Measurements from ENCODE around the gene INSRR.

The INSRR gene

DNA sequence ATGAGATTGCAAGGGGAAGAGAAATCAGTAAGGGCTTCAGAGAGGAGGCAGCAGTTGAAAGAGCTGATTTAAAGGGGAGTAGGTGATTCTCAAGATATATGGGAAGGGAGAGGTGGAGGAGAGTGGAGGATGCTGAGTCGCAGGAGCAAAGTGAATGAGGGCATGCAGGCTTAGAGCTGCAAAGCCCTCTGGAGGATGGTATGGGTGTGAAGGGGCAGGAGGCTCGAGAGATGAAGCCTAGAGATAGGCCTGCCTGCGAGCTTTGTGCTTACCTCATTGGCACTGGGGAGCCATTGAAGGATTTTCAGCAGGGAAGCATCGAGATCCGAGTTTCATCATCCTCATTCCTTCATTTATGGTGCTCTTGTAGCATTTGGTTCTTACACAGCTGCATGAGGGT, 26.5 kb downstream of the INSRR start:
- no peaks in the 10 kb centered on the region for H3K9me3 ChIP-seq (ENCODE audit: control extremely low read depth in 1 of 5, control insufficient read depth in 4 of 5, insufficient read depth in 2 of 5, low read depth in 1 of 5, low read length in 4 of 5)
- peaks cover 0 to 2% (median 0%) of the 10 kb centered on the region in 4 experiments for H3K4me1 ChIP-seq (ENCODE audit: control extremely low read depth in 1 of 4, control insufficient read depth in 4 of 4, insufficient read depth in 4 of 4, low read length in 3 of 4)
- no peak for DNase-seq
- 88% methylated on average over 4 of the region's 5 CpGs for WGBS (ENCODE audit: insufficient coverage)
- peaks cover 0 to 20% (median 0%) of the 10 kb centered on the region in 5 experiments for H3K27me3 ChIP-seq (replicated peaks in 2 of 5; ENCODE audit: control insufficient read depth in 4 of 5, insufficient read depth in 5 of 5, low read length in 4 of 5)
- POLR2A ChIA-PET = no interaction called here
- no peaks in the 10 kb centered on the region for H3K36me3 ChIP-seq (ENCODE audit: control insufficient read depth in 4 of 4, insufficient read depth in 4 of 4, low read length in 3 of 4)
- no peak overlapping the region for H3K27ac ChIP-seq (ENCODE audit: insufficient read depth in 1 of 2, low read depth in 1 of 2, low read length in 2 of 2, poor library complexity in 1 of 2, severe bottlenecking in 2 of 2)
- no peak overlapping the region for H3K4me3 ChIP-seq (ENCODE audit: control insufficient read depth in 1 of 7, extremely low read depth in 1 of 7, insufficient read depth in 4 of 7, low read depth in 2 of 7, low read length in 6 of 7)
- CTCF ChIA-PET = interaction anchor here (0.7 to 3.3 kb wide), 6 partner anchors 10 to 36 kb away, joined by 3 to 9 read pairs (median 3); no protein-coding TSS in a partner anchor

DNA sequence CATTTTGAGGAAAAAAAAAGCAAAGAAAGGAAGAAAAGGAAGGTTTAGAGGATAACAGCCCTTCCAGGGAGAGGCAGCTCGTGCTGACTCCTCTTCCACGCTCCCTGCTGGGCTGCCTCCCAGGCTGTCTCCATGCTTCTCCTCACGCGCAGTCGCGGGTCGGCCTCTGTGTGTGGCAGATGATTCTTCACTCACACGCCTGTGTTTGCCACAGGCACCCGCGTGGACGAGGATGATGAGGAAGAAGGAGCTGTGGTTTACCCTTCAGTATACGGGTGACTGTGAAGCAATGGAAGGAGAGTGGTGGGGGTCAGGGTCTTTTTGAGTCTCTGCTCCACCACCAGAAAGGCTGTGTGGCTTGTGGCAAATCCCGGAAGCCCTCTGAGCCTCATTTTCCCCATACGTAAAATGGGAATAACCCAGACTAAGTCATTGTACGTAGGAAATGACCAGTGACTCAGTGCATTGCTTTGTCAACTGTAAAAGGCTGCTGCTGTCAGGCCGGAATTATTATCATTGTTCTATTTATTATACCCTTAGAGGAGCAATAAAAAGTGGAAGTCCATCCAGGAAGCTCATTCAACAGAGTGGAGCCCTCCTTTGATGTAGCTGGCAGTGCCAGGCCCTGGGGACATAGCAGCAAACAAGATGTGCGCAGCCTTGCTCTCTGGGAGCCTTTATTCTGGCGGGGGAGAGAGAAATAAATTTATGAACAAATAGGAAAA, 30.4 kb downstream of the INSRR start:
- DNase-seq = no peak
- H3K27me3 ChIP-seq (replicated peaks in 2 of 5; ENCODE audit: control insufficient read depth in 4 of 5, insufficient read depth in 5 of 5, low read length in 4 of 5) = peaks cover 0 to 6% (median 0%) of the 10 kb centered on the region in 5 experiments
- no peak overlapping the region for H3K4me3 ChIP-seq (ENCODE audit: control insufficient read depth in 1 of 7, extremely low read depth in 1 of 7, insufficient read depth in 4 of 7, low read depth in 2 of 7, low read length in 6 of 7)
- H3K27ac ChIP-seq (ENCODE audit: insufficient read depth in 1 of 2, low read depth in 1 of 2, low read length in 2 of 2, poor library complexity in 1 of 2, severe bottlenecking in 2 of 2) = no peak overlapping the region
- H3K4me1 ChIP-seq (ENCODE audit: control extremely low read depth in 1 of 4, control insufficient read depth in 4 of 4, insufficient read depth in 4 of 4, low read length in 3 of 4) = peaks cover 0 to under 1% (median 0%) of the 10 kb centered on the region in 4 experiments
- ChIA-PET POLR2A (interaction anchor here (0.6 kb wide), 1 partner anchor 115 kb away, joined by 3 read pairs; no protein-coding TSS in a partner anchor), CTCF (interaction anchor here (1.3 to 1.8 kb wide), 3 partner anchors 10 to 20 kb away, joined by 3 to 4 read pairs (median 3); no protein-coding TSS in a partner anchor)
- 74% methylated on average over 8 of the region's 18 CpGs for WGBS (ENCODE audit: insufficient coverage)
- no peaks in the 10 kb centered on the region for H3K9me3 ChIP-seq (ENCODE audit: control extremely low read depth in 1 of 5, control insufficient read depth in 4 of 5, insufficient read depth in 2 of 5, low read depth in 1 of 5, low read length in 4 of 5)
- H3K36me3 ChIP-seq (ENCODE audit: control insufficient read depth in 4 of 4, insufficient read depth in 4 of 4, low read length in 3 of 4) = no peaks in the 10 kb centered on the region

DNA sequence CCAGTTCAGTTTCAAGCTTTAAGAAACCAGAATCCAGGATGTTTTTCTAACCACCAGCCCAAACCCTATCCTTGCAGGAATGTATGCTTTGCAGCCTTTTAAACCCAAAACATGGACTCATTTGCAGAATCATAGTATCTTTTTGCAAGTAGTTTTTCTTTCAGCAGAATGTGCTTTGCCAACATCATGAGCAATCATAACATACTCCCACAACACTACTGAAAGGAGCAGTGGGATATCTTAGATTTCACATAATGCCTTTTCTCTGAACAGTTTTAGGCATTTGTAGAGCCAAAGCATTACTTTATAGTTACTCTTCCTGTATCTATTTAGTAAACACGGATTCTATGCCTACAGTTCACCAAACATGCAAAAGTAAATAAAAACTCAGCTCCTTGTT, 32.3 kb downstream of the INSRR start:
- Histone ChIP-seq H3K9me3 (ENCODE audit: control extremely low read depth in 1 of 5, control insufficient read depth in 4 of 5, insufficient read depth in 2 of 5, low read depth in 1 of 5, low read length in 4 of 5) (no peaks in the 10 kb centered on the region), H3K4me1 (ENCODE audit: control extremely low read depth in 1 of 4, control insufficient read depth in 4 of 4, insufficient read depth in 4 of 4, low read length in 3 of 4) (no peaks in the 10 kb centered on the region), H3K27ac (ENCODE audit: insufficient read depth in 1 of 2, low read depth in 1 of 2, low read length in 2 of 2, poor library complexity in 1 of 2, severe bottlenecking in 2 of 2) (no peak overlapping the region), H3K4me3 (ENCODE audit: control insufficient read depth in 1 of 7, extremely low read depth in 1 of 7, insufficient read depth in 4 of 7, low read depth in 2 of 7, low read length in 6 of 7) (no peak overlapping the region), H3K27me3 (replicated peaks in 2 of 5; ENCODE audit: control insufficient read depth in 4 of 5, insufficient read depth in 5 of 5, low read length in 4 of 5) (peaks cover 0 to 4% (median 0%) of the 10 kb centered on the region in 5 experiments), H3K36me3 (ENCODE audit: control insufficient read depth in 4 of 4, insufficient read depth in 4 of 4, low read length in 3 of 4) (no peaks in the 10 kb centered on the region)
- no CpG with 5 or more reads among the region's 1 CpG for WGBS (ENCODE audit: insufficient coverage)
- ChIA-PET POLR2A (interaction anchor here (0.6 kb wide), 1 partner anchor 155 kb away, joined by 5 read pairs; no protein-coding TSS in a partner anchor), CTCF (interaction anchor here (0.7 to 2.2 kb wide), 8 partner anchors 9 to 137 kb away, joined by 3 to 9 read pairs (median 4); no protein-coding TSS in a partner anchor)
- no peak for DNase-seq

GRCh38 chr1:156823210-156823790, 35.6 kb downstream of the INSRR start:
- POLR2A ChIA-PET = no interaction called here
- CTCF ChIA-PET = interaction anchor here (1.4 to 2.5 kb wide), 6 partner anchors 9 to 33 kb away, joined by 4 to 9 read pairs (median 7); no protein-coding TSS in a partner anchor
- Histone ChIP-seq H3K4me3 (ENCODE audit: control insufficient read depth in 1 of 7, extremely low read depth in 1 of 7, insufficient read depth in 4 of 7, low read depth in 2 of 7, low read length in 6 of 7) (no peak overlapping the region), H3K27me3 (replicated peaks in 2 of 5; ENCODE audit: control insufficient read depth in 4 of 5, insufficient read depth in 5 of 5, low read length in 4 of 5) (no peaks in the 10 kb centered on the region), H3K9me3 (ENCODE audit: control extremely low read depth in 1 of 5, control insufficient read depth in 4 of 5, insufficient read depth in 2 of 5, low read depth in 1 of 5, low read length in 4 of 5) (no peaks in the 10 kb centered on the region), H3K27ac (ENCODE audit: insufficient read depth in 1 of 2, low read depth in 1 of 2, low read length in 2 of 2, poor library complexity in 1 of 2, severe bottlenecking in 2 of 2) (no peak overlapping the region), H3K36me3 (ENCODE audit: control insufficient read depth in 4 of 4, insufficient read depth in 4 of 4, low read length in 3 of 4) (no peaks in the 10 kb centered on the region), H3K4me1 (ENCODE audit: control extremely low read depth in 1 of 4, control insufficient read depth in 4 of 4, insufficient read depth in 4 of 4, low read length in 3 of 4) (no peaks in the 10 kb centered on the region)
- 98% methylated on average over 5 of the region's 5 CpGs for WGBS (ENCODE audit: insufficient coverage)
- no peak for DNase-seq

GRCh38 chr1:156822680-156823079, 36.2 kb downstream of the INSRR start:
- ChIA-PET CTCF (interaction anchor here (0.7 to 2.5 kb wide), 10 partner anchors 9 to 97 kb away, joined by 3 to 9 read pairs (median 6); partner anchors contain the start of gene NTRK1), POLR2A (no interaction called here)
- WGBS (ENCODE audit: insufficient coverage) = no CpG with 5 or more reads among the region's 1 CpG
- Histone ChIP-seq H3K4me3 (ENCODE audit: control insufficient read depth in 1 of 7, extremely low read depth in 1 of 7, insufficient read depth in 4 of 7, low read depth in 2 of 7, low read length in 6 of 7) (no peak overlapping the region), H3K27ac (ENCODE audit: insufficient read depth in 1 of 2, low read depth in 1 of 2, low read length in 2 of 2, poor library complexity in 1 of 2, severe bottlenecking in 2 of 2) (no peak overlapping the region), H3K27me3 (replicated peaks in 2 of 5; ENCODE audit: control insufficient read depth in 4 of 5, insufficient read depth in 5 of 5, low read length in 4 of 5) (no peaks in the 10 kb centered on the region), H3K4me1 (ENCODE audit: control extremely low read depth in 1 of 4, control insufficient read depth in 4 of 4, insufficient read depth in 4 of 4, low read length in 3 of 4) (no peaks in the 10 kb centered on the region), H3K36me3 (ENCODE audit: control insufficient read depth in 4 of 4, insufficient read depth in 4 of 4, low read length in 3 of 4) (no peaks in the 10 kb centered on the region), H3K9me3 (ENCODE audit: control extremely low read depth in 1 of 5, control insufficient read depth in 4 of 5, insufficient read depth in 2 of 5, low read depth in 1 of 5, low read length in 4 of 5) (no peaks in the 10 kb centered on the region)
- no peak for DNase-seq

DNA sequence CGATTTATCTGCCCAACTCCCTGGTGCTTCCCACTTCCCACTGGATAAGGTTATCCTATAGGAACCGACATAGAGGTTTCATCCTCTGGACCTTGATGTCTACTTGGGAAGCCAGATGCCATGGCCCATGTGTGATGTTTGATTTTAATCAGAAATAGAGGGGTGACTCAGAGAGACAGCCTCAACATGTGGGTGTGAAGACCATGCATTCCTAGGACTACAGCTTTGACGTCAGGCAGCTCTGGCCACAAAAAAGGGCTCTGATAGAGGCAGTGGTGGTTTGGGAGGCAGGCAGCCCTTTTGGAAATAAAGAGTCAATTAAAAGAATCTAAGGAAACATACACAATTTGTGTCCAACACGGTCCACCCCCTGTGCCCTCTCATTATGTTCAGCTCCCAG, 37.1 kb downstream of the INSRR start:
- Histone ChIP-seq H3K27ac (ENCODE audit: insufficient read depth in 1 of 2, low read depth in 1 of 2, low read length in 2 of 2, poor library complexity in 1 of 2, severe bottlenecking in 2 of 2) (no peak overlapping the region), H3K9me3 (ENCODE audit: control extremely low read depth in 1 of 5, control insufficient read depth in 4 of 5, insufficient read depth in 2 of 5, low read depth in 1 of 5, low read length in 4 of 5) (no peaks in the 10 kb centered on the region), H3K4me1 (ENCODE audit: control extremely low read depth in 1 of 4, control insufficient read depth in 4 of 4, insufficient read depth in 4 of 4, low read length in 3 of 4) (peaks cover 4 to 6% (median 5%) of the 10 kb centered on the region in 4 experiments), H3K4me3 (ENCODE audit: control insufficient read depth in 1 of 7, extremely low read depth in 1 of 7, insufficient read depth in 4 of 7, low read depth in 2 of 7, low read length in 6 of 7) (no peak overlapping the region), H3K27me3 (replicated peaks in 2 of 5; ENCODE audit: control insufficient read depth in 4 of 5, insufficient read depth in 5 of 5, low read length in 4 of 5) (no peaks in the 10 kb centered on the region), H3K36me3 (ENCODE audit: control insufficient read depth in 4 of 4, insufficient read depth in 4 of 4, low read length in 3 of 4) (no peaks in the 10 kb centered on the region)
- POLR2A ChIA-PET = no interaction called here
- WGBS (ENCODE audit: insufficient coverage) = 97% methylated on average over 3 of the region's 4 CpGs
- CTCF ChIA-PET = interaction anchor here (0.8 to 2.5 kb wide), 10 partner anchors 8 to 96 kb away, joined by 3 to 9 read pairs (median 6); partner anchors contain the start of gene NTRK1
- DNase-seq = no peak
